Measurements from ENCODE around the gene FOXE3.
A peak's percentile ranks its signal among the peaks of the same experiment; 100 is the strongest.

FOXE3 gene

GRCh38 chr1:47435506-47436303 is 19.6 kb downstream of the FOXE3 start:
- no peak for DNase-seq (ENCODE audit: low read depth)

GRCh38 chr1:47436304-47436978 is 20.4 kb downstream of the FOXE3 start:
- peak; percentile 53 for DNase-seq (ENCODE audit: low read depth)

DNA sequence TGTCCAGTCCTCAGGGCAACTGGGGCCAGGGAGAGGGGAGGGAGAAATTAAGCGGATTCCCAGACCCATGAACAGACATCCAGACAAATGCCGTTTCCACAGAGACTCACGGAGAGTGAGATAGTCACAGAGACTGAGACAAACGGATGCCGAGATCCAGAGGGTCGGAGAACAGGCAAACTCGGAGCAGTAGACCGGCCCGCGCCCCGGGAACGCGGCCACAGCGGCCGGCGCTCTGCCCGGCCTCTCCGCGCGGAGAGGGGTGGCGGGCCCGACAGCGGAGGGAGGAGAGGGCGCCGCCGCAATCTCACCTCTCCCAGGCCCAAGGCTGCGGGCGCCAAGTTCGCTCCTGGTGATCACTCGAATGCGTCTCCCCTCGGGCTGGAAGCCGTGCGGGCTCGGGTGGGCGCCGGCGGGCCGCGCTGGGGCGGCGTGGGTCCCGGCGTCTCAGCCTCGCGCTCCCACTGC is 20.9 kb downstream of the FOXE3 start:
- DNase-seq (ENCODE audit: low read depth) = no peak

DNA sequence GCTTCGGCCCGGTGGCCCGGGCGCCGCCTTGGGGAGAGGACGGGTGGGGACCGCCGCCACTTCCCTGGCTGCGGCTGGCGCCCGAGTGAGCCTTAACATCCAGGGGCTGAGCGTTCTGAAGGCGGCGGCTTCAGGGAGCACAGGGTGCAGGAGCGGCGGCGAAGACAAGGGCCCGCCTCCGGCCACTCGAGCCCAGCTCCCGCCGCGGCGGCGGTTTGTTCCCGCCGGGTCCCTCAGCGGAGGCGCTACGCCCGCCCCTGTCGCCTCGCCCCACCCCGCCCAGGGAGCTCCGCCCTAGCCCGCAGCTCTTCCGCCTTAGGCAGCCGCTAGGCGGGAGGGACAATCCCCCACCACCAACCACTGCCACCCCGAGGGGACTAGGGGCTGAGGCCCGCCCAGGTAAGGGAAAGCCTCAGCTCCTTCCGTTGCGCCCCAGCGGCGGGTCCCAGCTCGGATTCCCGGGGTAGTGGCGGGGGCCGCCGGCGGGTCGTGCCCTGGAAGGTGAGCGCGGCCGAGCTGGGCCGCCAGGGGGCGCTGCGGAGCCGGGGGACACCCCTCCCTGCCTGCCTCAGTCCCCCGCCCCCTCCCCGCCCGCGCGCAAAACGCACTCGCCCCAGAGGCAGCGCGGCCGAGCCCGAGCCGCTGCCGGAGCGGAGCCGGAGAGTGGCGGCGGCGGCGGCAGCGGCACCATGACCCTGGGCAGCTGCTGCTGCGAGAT is 21.5 kb downstream of the FOXE3 start, which contains the start of gene FOXD2:
TSS of gene FOXD2 (plus strand) at position 598 of the 718 bp plus-strand sequence. CDS start at position 690, 92 bp downstream.
- peak; percentile 87 for DNase-seq (ENCODE audit: low read depth)

DNA sequence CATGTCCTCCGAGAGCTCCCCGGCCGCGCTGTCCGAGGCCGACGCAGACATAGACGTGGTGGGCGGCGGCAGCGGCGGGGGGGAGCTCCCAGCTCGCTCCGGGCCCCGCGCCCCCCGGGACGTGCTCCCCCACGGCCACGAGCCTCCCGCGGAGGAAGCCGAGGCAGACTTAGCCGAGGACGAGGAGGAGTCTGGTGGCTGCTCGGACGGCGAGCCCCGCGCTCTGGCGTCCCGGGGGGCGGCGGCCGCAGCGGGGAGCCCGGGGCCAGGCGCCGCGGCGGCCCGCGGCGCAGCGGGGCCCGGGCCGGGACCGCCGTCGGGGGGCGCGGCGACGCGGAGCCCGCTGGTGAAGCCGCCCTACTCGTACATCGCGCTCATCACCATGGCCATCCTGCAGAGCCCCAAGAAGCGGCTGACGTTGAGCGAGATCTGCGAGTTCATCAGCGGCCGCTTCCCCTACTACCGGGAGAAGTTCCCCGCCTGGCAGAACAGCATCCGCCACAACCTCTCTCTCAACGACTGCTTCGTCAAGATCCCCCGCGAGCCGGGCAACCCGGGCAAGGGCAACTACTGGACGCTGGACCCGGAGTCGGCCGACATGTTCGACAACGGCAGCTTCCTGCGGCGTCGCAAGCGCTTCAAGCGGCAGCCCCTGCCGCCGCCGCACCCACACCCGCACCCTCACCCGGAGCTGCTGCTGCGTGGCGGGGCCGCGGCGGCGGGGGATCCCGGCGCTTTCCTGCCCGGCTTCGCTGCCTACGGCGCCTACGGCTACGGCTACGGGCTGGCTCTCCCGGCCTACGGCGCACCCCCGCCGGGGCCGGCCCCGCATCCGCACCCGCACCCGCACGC is 22.3 kb downstream of the FOXE3 start:
- DNase-seq (ENCODE audit: low read depth) = no peak

GRCh38 chr1:47439017-47439818 is 23.1 kb downstream of the FOXE3 start:
- DNase-seq (ENCODE audit: low read depth) = no peak

- DNase-seq (ENCODE audit: low read depth) = no peak
These were observed 23.9 kb downstream of the FOXE3 start for GRCh38 chr1:47439819-47440598.

DNA sequence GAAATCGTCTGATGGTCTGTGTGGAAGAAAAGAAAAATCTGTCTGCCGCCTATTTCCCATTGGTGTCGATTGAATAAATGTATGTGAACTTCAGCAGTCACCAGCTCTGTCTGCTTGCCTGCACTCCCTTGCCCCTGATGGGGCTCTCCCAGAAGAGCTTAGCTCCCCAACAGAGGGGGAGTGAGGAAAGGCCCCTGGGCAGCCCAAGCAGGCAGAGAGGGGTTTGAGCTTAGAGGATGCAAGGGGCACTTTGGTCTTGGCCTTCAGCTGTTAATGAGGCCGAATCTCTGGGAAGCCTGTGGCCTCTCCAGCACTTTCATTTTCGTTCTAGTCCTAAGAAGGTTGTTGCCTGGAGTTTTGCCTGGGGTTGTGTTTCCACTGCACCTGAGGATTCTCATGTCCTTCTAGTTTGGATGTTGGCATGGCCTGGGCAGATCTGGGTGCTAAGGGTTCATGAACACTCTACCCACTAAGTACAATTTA is 24.6 kb downstream of the FOXE3 start:
- no peak for DNase-seq (ENCODE audit: low read depth)

DNA sequence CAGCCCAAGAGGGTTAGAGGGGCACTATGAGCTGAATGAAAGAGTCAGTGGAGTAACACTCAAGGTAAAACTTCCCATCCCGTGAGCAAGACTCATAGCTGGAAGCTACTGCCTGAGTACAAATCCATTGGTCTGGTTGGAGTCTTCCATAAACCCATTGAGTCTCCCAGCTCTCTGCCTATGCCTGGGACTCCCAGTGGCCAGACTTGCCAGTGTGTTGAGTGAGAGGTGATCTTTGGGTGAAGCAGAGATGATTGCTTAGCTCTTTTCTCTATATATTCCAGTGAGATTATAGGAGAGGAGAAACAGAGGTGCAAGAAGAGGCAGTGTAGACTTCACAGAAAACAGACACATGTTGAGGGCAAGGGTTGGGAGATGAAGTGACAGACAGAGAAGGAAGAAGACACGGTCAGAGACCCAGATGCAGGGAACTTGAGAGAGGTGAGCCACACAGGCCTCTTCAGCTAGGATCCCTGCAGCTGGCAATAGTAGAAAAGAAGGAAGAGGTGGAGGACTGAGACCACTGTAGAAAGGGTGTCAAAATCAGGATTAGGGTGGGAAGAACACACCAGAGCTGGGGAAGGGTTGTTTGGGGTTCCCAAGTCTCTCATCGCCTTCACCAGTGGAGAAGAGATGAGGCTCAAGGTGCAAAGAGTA is 25.5 kb downstream of the FOXE3 start:
- DNase-seq (ENCODE audit: low read depth) = no peak

GRCh38 chr1:47442202-47442601 is 26.1 kb downstream of the FOXE3 start:
- DNase-seq (ENCODE audit: low read depth) = no peak

DNA sequence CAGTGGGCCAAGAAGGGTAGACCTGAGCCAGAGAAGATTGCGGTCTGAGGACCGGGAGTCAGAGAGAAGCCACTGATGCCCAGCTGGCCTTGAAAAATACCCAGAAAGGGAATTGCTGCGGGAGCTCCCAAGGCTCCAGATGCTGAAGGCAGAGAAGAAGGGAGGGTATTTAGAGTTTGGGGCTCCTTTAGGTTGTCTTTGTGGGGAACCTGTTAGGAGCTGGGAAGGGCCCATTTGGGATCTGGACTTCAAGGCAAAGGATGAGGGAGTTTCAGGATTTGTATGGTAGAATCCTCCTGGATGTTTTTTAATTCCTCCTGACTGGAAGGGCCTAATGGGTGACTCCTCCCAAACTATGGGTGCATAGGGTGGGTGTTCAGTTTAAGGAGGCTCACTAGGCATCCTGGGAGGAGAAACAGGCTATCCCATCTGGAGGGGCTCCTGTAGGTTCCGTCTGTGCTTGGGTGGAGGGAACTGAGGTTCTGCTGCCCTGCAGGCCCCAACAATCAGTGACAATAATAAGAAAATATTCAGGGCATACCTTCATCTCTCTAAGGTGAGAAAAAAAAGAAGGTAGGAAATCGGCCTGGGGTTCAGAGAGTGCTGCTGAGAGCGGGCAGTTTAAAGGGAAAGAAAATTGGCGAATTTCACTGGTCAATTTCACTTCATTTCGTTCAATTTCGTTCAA is 26.9 kb downstream of the FOXE3 start:
- DNase-seq (ENCODE audit: low read depth) = no peak

- no peak for DNase-seq (ENCODE audit: low read depth)
These were observed 27.6 kb downstream of the FOXE3 start for GRCh38 chr1:47443530-47444296.

DNA sequence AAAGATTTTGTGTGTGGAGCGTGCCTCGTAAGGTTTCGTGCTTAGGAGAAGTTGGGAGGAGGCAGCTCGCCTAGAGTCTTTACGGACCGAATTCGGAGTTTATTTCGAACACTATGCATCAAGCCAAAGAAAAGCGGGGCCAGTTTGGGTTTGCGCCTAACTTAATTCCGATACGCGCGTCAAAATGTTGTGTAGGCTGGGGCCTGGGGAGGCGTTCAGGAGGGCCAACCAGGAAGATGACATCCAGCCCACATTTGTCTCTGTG is 28.1 kb downstream of the FOXE3 start:
- no peak for DNase-seq (ENCODE audit: low read depth)

DNA sequence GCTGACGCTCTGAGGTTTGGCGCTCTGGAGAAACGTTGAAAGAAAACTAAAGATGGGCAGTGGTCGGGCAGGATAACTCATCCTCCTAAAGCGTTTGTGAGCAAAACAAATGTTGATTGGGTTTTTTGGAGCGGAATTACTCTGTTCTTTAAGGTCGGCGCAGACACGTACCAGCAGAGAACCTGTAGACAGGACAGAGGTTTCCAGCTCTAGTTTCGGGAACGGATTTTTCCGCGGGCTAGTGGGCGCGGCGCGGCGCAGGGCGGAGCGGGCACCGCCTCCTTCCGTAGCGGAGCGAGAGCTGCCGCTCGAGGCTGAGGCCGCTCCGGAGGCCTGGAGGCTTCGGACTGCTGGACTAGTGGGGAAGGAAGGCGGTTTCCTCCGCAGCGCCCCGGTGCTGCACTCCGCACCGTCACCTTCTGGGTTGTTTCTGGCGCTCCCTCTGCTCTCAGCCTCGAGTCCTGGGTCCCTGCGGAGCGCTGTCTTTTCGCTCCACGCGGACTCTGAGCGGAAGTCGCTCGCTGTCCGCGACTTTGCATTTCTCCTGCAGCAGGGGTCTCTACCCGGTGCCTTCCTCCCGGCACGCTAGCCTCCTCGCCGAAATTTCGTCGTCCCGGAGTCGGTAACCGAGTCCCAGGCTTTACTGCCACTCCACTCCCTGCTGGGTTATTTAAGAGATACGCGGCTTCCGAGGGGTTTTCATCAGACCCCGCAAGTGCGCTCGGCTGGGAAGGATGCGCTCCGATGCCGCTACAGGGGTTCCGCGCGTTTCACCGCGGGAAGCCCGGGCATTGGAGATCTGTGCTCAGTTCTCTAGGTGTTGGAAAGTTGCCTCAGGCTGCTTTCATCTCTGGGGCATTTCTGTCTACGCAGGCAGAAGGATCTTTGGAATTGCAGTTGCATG is 28.7 kb downstream of the FOXE3 start:
- no peak for DNase-seq (ENCODE audit: low read depth)

DNA sequence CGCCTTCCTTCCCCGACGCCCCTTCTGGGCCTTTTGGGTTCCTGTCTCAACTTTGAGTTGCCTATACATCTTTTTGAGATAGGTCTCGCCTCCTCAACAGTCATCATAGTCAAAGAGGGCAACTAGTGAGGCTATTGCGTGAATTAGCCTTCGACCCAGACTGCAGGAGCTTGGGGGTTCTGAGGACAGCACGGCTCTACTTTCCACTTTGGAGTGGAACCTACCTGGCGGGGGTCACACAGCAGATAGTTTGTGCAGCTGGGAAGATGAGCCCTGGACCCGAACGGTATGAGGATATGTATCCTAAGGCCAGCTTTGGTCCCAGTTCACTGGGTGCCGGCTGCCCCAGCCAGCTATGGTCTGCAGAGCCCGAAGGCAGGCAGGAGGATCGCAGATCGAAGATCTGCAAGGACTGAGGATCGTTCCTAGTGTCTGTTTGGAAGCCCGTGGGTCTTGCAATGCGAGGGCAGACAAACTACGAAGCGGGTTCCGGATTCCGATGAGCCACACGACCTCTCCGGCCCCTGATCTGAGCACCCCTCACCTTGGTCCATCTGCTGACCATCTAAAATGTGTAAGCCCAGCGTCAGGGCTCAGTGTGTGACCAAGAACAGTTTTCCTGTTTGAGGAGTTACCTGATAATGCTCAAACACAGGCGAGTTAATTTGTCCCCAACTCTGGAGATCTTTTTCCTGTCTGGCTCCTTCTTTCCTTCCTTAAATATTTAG is 29.9 kb downstream of the FOXE3 start:
- DNase-seq (ENCODE audit: low read depth) = no peak

GRCh38 chr1:47448462-47449222 is 32.6 kb downstream of the FOXE3 start:
- no peak for DNase-seq (ENCODE audit: low read depth)
